ENCODE results near the gene SMAD7. TPM values are rescaled to one million over a fixed set of nuclear protein-coding genes. Genes with fewer than 3 reads are reported as not detected.

SMAD7 gene
- total RNA-seq, 1 experiment from 2014 or later: 12.3 TPM

DNA sequence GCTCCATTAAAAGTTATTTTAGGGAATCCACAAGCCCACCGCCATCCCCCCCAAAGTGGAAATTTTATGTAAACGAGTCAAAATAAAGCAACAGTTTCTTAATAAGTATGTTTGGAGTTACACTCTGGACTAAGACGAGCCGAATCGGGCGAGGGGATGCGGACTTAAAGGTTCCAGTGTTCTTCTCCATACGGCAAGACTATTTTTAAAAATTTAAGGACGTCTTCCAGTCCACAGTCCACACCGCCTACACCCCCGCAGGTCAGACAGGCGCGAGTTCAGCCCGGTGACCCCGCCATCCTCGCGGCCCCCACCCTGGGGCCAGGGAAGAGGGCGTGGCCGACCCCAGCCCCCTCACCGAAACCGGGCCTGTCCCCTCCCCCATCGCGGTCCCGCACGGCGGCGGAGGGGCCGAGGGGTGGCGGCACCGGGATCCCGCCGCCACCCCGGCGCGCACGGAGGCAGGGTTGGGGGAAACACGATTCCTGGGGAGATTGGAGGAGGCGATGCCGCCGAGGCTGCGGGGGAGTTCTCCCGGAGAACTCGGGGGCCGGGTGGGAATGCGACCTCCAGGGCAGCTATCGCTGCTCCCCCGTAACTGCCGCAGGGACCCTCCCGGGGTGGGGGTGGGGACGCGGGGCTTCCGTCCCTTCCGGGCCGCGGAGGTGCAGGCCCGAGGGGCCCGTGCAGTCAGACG is 24.5 kb upstream of the SMAD7 start:
- peaks cover 5% of the 10 kb centered on the region for H3K4me1 Mint-ChIP-seq (ENCODE audit: insufficient read depth, unreplicated experiment)
- H3K27me3 Mint-ChIP-seq (ENCODE audit: insufficient read depth, unreplicated experiment): no peaks in the 10 kb centered on the region
- H3K4me3 Mint-ChIP-seq (ENCODE audit: unreplicated experiment): peak overlapping the region; percentile 30
- no TSS peak for BruUV-seq (replicated peaks)
- DNase-seq (ENCODE audit: unreplicated experiment): no peak
- ChIA-PET POLR2A (interaction anchor here (0.5 to 6.0 kb wide), 5 partner anchors 18 to 317 kb away, joined by 3 to 51 read pairs (median 10); no protein-coding TSS in a partner anchor), CTCF (no interaction called here)
- H3K36me3 Mint-ChIP-seq (ENCODE audit: insufficient read depth, unreplicated experiment): peaks cover 6% of the 10 kb centered on the region
- no peaks in the 10 kb centered on the region for H3K9me3 Mint-ChIP-seq (ENCODE audit: unreplicated experiment)
- intact Hi-C loops (cut with micrococcal nuclease): no loop called here
- TF ChIP-seq, protein P1, sequence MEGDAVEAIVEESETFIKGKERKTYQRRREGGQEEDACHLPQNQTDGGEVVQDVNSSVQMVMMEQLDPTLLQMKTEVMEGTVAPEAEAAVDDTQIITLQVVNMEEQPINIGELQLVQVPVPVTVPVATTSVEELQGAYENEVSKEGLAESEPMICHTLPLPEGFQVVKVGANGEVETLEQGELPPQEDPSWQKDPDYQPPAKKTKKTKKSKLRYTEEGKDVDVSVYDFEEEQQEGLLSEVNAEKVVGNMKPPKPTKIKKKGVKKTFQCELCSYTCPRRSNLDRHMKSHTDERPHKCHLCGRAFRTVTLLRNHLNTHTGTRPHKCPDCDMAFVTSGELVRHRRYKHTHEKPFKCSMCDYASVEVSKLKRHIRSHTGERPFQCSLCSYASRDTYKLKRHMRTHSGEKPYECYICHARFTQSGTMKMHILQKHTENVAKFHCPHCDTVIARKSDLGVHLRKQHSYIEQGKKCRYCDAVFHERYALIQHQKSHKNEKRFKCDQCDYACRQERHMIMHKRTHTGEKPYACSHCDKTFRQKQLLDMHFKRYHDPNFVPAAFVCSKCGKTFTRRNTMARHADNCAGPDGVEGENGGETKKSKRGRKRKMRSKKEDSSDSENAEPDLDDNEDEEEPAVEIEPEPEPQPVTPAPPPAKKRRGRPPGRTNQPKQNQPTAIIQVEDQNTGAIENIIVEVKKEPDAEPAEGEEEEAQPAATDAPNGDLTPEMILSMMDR (IDR thresholded peaks at IDR 0.05; ENCODE audit: unreplicated experiment): no peak
- no peak overlapping the region for H3K27ac Mint-ChIP-seq (ENCODE audit: low read depth, unreplicated experiment)

DNA sequence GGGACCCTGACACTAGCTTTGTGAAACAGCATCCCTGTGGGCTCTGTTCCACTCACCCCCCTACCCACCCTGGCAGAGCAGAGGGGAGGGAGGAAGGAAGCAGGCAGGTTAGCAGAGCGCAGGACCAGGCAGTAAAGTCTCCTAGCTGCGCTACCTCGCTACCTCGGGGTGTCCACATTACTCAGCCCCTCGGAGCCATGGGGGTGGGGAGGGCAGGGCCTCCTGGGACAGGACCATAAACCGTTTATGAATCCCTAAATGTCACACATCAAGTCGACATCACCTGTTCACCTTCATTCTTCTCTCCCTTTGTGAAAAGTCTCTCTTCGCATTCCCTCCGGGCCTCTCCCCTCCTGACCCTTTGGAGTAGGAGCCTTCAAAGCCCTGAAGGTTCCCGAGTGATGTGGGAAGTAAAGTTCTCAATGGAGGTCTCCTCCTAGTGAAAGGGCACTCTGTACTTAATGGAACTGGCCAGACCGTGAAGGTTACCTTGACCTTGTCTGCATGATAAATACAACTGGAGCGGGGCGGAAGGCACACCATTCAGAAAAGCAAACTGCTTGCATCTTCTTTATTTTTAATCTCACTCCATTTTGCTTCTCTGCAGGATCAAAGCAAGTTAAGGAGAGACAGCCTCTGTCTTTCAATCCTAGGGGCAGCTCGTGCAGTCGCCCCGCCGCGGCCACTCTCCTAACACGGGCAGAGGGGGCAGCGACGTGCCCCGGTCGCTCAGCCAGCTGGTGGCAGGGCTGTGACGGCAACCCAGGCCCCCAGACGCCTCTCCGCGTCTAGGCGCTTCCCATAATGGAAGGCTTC is 23.7 kb upstream of the SMAD7 start:
- no peak for DNase-seq (ENCODE audit: unreplicated experiment)
- Mint-ChIP-seq H3K9me3 (ENCODE audit: unreplicated experiment) (no peaks in the 10 kb centered on the region), H3K27me3 (ENCODE audit: insufficient read depth, unreplicated experiment) (no peaks in the 10 kb centered on the region), H3K27ac (ENCODE audit: low read depth, unreplicated experiment) (no peak overlapping the region), H3K4me3 (ENCODE audit: unreplicated experiment) (peak overlapping the region; percentile 30), H3K4me1 (ENCODE audit: insufficient read depth, unreplicated experiment) (peaks cover 5% of the 10 kb centered on the region), H3K36me3 (ENCODE audit: insufficient read depth, unreplicated experiment) (peaks cover 6% of the 10 kb centered on the region)
- ChIA-PET CTCF (interaction anchor here (0.7 to 1.2 kb wide), 5 partner anchors 20 to 197 kb away, joined by 3 to 5 read pairs (median 3); no protein-coding TSS in a partner anchor), POLR2A (interaction anchor here (0.5 to 6.0 kb wide), 6 partner anchors 17 to 203 kb away, joined by 3 to 51 read pairs (median 3); no protein-coding TSS in a partner anchor)
- TF ChIP-seq, protein P1 (IDR thresholded peaks at IDR 0.05; ENCODE audit: unreplicated experiment): no peak
- no TSS peak for BruUV-seq (replicated peaks)
- intact Hi-C loops (cut with micrococcal nuclease): no loop called here

DNA sequence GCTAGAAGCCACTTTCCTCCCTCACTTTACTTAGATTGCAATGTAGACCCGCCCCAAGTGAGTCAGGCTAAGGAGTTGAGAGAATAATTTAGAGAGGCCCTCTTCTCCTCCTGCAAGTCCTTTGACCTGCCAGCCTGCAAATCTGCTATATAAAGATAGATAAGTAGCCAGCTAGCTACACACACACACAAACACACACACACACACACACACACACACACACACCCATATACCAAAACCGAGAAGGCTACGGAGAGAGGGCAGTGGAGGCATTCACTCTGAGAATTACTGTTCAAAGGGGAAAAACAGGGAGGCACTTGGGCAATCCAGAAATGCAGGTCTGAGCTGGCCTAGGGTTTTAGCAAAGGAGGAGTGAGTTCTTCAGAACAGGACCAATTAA is 23.0 kb upstream of the SMAD7 start:
- CTCF ChIA-PET: interaction anchor here (0.7 to 1.2 kb wide), 5 partner anchors 19 to 196 kb away, joined by 3 to 5 read pairs (median 3); no protein-coding TSS in a partner anchor
- Mint-ChIP-seq H3K9me3 (ENCODE audit: unreplicated experiment) (no peaks in the 10 kb centered on the region), H3K36me3 (ENCODE audit: insufficient read depth, unreplicated experiment) (peaks cover 6% of the 10 kb centered on the region), H3K27me3 (ENCODE audit: insufficient read depth, unreplicated experiment) (no peaks in the 10 kb centered on the region), H3K4me3 (ENCODE audit: unreplicated experiment) (no peak overlapping the region), H3K27ac (ENCODE audit: low read depth, unreplicated experiment) (no peak overlapping the region), H3K4me1 (ENCODE audit: insufficient read depth, unreplicated experiment) (peaks cover 5% of the 10 kb centered on the region)
- POLR2A ChIA-PET: interaction anchor here (0.6 to 6.0 kb wide), 5 partner anchors 15 to 26 kb away, joined by 3 to 51 read pairs (median 3); no protein-coding TSS in a partner anchor
- TF ChIP-seq, protein P1 (IDR thresholded peaks at IDR 0.05; ENCODE audit: unreplicated experiment): no peak
- intact Hi-C loops (cut with micrococcal nuclease): no loop called here
- BruUV-seq (replicated peaks): no TSS peak
- DNase-seq (ENCODE audit: unreplicated experiment): no peak
